ENCODE data around the gene ZNF132. TPM values are rescaled to one million over a fixed set of nuclear protein-coding genes. Genes with fewer than 3 reads are reported as not detected.

ZNF132 gene
- total and polyA plus RNA-seq, 9 of the 15 experiments (the other 6 are each of a cell fraction or from before 2014, with no cell fraction given), result 0.03 to 0.42 (median 0.10) TPM; not detected in 5

DNA sequence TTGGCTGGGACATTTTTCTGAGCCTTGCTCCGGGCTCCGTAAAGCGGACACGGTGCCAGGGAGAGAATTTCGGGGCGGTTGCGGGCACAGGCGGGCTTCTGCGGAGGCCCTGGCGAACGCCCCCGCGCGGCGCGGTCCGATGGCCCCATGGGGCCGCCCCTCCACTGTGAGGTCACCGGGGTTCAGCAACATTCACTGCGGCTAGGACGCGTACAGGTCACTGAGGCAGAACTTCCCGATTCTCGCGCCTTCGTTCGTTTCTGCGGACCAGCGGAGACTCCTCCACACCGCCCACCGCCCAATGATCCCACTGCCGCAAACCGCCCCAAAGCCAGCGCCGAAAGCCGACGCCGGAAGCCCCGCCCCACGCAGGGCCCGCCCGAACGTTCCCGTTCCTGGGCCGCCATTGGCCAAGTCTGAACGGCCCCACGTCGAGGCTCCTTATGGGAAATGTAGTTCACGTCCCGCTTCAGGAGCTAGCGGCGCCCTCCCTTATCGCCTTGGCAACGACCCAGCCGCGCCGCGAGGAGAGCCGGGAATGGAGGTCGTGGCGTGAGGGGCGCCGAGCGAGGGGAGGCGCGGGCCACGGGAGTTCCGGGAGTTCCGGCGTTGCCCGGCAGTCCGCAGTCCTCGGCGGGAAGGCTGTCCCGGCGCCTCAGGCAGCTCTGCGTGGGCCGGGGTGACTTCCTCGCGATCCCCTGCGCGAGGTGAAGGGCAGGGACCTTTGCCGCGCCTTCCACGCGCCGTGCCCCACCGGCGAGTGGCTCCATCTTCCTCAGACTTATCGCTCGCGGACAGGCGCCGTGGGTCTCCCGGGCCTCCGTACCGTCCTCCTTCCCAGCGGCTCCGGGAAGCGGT is 31.6 kb downstream of the ZNF132 start, which contains the start of gene ZNF584 (continued):
- TF ChIP-seq, protein P1, sequence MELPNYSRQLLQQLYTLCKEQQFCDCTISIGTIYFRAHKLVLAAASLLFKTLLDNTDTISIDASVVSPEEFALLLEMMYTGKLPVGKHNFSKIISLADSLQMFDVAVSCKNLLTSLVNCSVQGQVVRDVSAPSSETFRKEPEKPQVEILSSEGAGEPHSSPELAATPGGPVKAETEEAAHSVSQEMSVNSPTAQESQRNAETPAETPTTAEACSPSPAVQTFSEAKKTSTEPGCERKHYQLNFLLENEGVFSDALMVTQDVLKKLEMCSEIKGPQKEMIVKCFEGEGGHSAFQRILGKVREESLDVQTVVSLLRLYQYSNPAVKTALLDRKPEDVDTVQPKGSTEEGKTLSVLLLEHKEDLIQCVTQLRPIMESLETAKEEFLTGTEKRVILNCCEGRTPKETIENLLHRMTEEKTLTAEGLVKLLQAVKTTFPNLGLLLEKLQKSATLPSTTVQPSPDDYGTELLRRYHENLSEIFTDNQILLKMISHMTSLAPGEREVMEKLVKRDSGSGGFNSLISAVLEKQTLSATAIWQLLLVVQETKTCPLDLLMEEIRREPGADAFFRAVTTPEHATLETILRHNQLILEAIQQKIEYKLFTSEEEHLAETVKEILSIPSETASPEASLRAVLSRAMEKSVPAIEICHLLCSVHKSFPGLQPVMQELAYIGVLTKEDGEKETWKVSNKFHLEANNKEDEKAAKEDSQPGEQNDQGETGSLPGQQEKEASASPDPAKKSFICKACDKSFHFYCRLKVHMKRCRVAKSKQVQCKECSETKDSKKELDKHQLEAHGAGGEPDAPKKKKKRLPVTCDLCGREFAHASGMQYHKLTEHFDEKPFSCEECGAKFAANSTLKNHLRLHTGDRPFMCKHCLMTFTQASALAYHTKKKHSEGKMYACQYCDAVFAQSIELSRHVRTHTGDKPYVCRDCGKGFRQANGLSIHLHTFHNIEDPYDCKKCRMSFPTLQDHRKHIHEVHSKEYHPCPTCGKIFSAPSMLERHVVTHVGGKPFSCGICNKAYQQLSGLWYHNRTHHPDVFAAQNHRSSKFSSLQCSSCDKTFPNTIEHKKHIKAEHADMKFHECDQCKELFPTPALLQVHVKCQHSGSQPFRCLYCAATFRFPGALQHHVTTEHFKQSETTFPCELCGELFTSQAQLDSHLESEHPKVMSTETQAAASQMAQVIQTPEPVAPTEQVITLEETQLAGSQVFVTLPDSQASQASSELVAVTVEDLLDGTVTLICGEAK (IDR thresholded peaks at IDR 0.05), result peak; percentile 86
- TF ChIP-seq, protein P1 (CRISPR knock-in tag; IDR thresholded peaks at IDR 0.05), result no peak
- 0 out of 2 replicates have a peak, but pooled peaks have one; percentile 76 for TF ChIP-seq SRSF1 (IDR thresholded peaks at IDR 0.05; ENCODE audit: low read depth, low read length)
- no peak for TF ChIP-seq CBX8 (IDR thresholded peaks at IDR 0.05; ENCODE audit: borderline replicate concordance, extremely low read depth, low read depth, low read length, poor library complexity, severe bottlenecking)
- no peak for TF ChIP-seq SREBF2 (CRISPR knock-in tag; IDR thresholded peaks at IDR 0.05)
- TF ChIP-seq HLTF (IDR thresholded peaks at IDR 0.05), result peak; percentile 23; the same call in 1 of the 2 replicates
- peak; percentile 52 for TF ChIP-seq FOS (IDR thresholded peaks at IDR 0.05; ENCODE audit: extremely low read depth, insufficient read length)
- peak; percentile 80; the same call in 1 of the 2 replicates for TF ChIP-seq NFATC3 (IDR thresholded peaks at IDR 0.05)
- no peak for TF ChIP-seq MCM7 (IDR thresholded peaks at IDR 0.05)
- TF ChIP-seq, protein P2, sequence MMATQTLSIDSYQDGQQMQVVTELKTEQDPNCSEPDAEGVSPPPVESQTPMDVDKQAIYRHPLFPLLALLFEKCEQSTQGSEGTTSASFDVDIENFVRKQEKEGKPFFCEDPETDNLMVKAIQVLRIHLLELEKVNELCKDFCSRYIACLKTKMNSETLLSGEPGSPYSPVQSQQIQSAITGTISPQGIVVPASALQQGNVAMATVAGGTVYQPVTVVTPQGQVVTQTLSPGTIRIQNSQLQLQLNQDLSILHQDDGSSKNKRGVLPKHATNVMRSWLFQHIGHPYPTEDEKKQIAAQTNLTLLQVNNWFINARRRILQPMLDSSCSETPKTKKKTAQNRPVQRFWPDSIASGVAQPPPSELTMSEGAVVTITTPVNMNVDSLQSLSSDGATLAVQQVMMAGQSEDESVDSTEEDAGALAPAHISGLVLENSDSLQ (IDR thresholded peaks at IDR 0.05), result no peak
- no peak for TF ChIP-seq ZFP30 (CRISPR knock-in tag; IDR thresholded peaks at IDR 0.05; ENCODE audit: borderline replicate concordance)
- no peak for TF ChIP-seq EWSR1 (IDR thresholded peaks at IDR 0.05; ENCODE audit: borderline replicate concordance, low read depth, partially characterized antibody)
- TF ChIP-seq NBN (IDR thresholded peaks at IDR 0.05; ENCODE audit: low read depth), result 0 out of 2 replicates have a peak, but pooled peaks have one; percentile 22
- TF ChIP-seq TRIM28 (IDR thresholded peaks at IDR 0.05), result no peak
- TF ChIP-seq CBX5 (IDR thresholded peaks at IDR 0.05; ENCODE audit: borderline replicate concordance, low read depth), result no peak
- TF ChIP-seq ARID2 (IDR thresholded peaks at IDR 0.05), result no peak
- no peak for TF ChIP-seq NFE2L1 (tag; IDR thresholded peaks at IDR 0.05; ENCODE audit: borderline replicate concordance, low read depth)
- no peak for TF ChIP-seq TAF15 (IDR thresholded peaks at IDR 0.05; ENCODE audit: low read depth, low read length)
- peak; percentile 32; the same call in 1 of the 2 replicates for TF ChIP-seq RNF2 (IDR thresholded peaks at IDR 0.05)

Measured in K562 (cell line).